ENCODE measurements around the gene INPP4A. TPM values are rescaled to one million over a fixed set of nuclear protein-coding genes. Genes with fewer than 3 reads are reported as not detected.

Gene INPP4A
- total and polyA plus RNA-seq, 2 donors (not counting 3 experiments of a cell fraction or from before 2014, with no cell fraction given) = 14.9 to 28.8 TPM

- BruUV-seq (replicated peaks) = no TSS peak
Observed at GRCh38 chr2:98539056-98539735, 94.5 kb downstream of the INPP4A start.

More at GRCh38 chr2:98539056-98539735, 94.5 kb downstream of the INPP4A start:
- FAIRE-seq (no peak), DNase-seq (ENCODE audit: low read depth, low spot score) (no peak)
- H3K4me3 ChIP-seq (replicated peaks in 1 of 3; ENCODE audit: insufficient read depth in 1 of 3, low read depth in 1 of 3, low read length in 3 of 3) = no peak overlapping the region
- H3K27ac ChIP-seq (ENCODE audit: insufficient read depth, low read depth, low read length) = no peak overlapping the region
- H3K9ac ChIP-seq (replicated peaks; ENCODE audit: extremely low read depth, insufficient read depth, low read length) = no peak overlapping the region
- intact Hi-C loops (cut with micrococcal nuclease) = no loop called here
- no peaks in the 10 kb centered on the region for H3K79me2 ChIP-seq (ENCODE audit: control insufficient read depth, insufficient read depth, low read length)
- ChIA-PET POLR2A (no interaction called here), CTCF (no interaction called here)
- no peaks in the 10 kb centered on the region for H4K20me1 ChIP-seq (replicated peaks; ENCODE audit: control insufficient read depth, extremely low read depth, insufficient read depth, low read length)
- no peak overlapping the region for H2AFZ ChIP-seq (ENCODE audit: low read depth, low read length)
- no peaks in the 10 kb centered on the region for H3K9me1 ChIP-seq (replicated peaks; ENCODE audit: control insufficient read depth, extremely low read depth, insufficient read depth, low read length)
- no peaks in the 10 kb centered on the region for H3K4me1 ChIP-seq (ENCODE audit: control insufficient read depth, extremely low read depth, insufficient read depth, low read length)
- dilution Hi-C loops (cut with MboI; ENCODE audit: extremely low pct_ligation_motif_present, low sequenced_read_pairs) = no loop called here
- peaks cover 4 to 15% of the 10 kb centered on the region in 2 experiments for H3K36me3 ChIP-seq (ENCODE audit: control insufficient read depth in 2 of 2, extremely low read depth in 1 of 2, insufficient read depth in 2 of 2, low read length in 2 of 2)
- H3K9me3 ChIP-seq (replicated peaks; ENCODE audit: control insufficient read depth, insufficient read depth, low read length) = no peaks in the 10 kb centered on the region
- TF ChIP-seq, protein P1, sequence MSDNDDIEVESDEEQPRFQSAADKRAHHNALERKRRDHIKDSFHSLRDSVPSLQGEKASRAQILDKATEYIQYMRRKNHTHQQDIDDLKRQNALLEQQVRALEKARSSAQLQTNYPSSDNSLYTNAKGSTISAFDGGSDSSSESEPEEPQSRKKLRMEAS (IDR thresholded peaks at IDR 0.05; ENCODE audit: insufficient read depth, insufficient read length) = no peak
- TF ChIP-seq MYC (IDR thresholded peaks at IDR 0.05; ENCODE audit: low read depth, low read length) (no peak), POLR2AphosphoS5 (IDR thresholded peaks at IDR 0.05; ENCODE audit: insufficient read depth, low read depth, low read length) (no peak), FOS (IDR thresholded peaks at IDR 0.05; ENCODE audit: borderline replicate concordance, insufficient read depth, low read length) (no peak), JUN (IDR thresholded peaks at IDR 0.05; ENCODE audit: borderline replicate concordance, insufficient read depth, insufficient read length, low read depth) (no peak), GATA2 (IDR thresholded peaks at IDR 0.05; ENCODE audit: insufficient read depth, insufficient read length, low read depth, low read length) (no peak), CTCF (IDR thresholded peaks at IDR 0.05; ENCODE audit: extremely low read depth in 1 of 2, insufficient read depth in 1 of 2, low read depth in 1 of 2, low read length in 2 of 2) (no peak), POLR2A (IDR thresholded peaks at IDR 0.05; ENCODE audit: low read depth, low read length) (no peak), EZH2 (IDR thresholded peaks at IDR 0.05; ENCODE audit: borderline replicate concordance, low read depth, low read length, severe bottlenecking) (no peak)
- H3K4me2 ChIP-seq (ENCODE audit: insufficient read depth, low read length) = no peak overlapping the region
- no peaks in the 10 kb centered on the region for H3K27me3 ChIP-seq (ENCODE audit: control insufficient read depth in 2 of 2, insufficient read depth in 2 of 2, low read length in 2 of 2)

Measured in endothelial cell of umbilical vein (primary cell).